ENCODE measurements around the gene AVEN. TPM values are rescaled to one million over a fixed set of nuclear protein-coding genes. Genes with fewer than 3 reads are reported as not detected.

The AVEN gene
- total RNA-seq, 1 donor from 2014 or later, result 11.5 TPM

- TF ChIP-seq CTCF (IDR thresholded peaks at IDR 0.05), result no peak
- H3K27me3 ChIP-seq, result no peaks in the 10 kb centered on the region
- no peaks in the 10 kb centered on the region for H3K36me3 ChIP-seq
- intact Hi-C loops (cut with DNase I), result no loop called here
- ATAC-seq (no peak), DNase-seq (no peak)
- no peaks in the 10 kb centered on the region for H3K4me1 ChIP-seq
- H3K4me3 ChIP-seq, result no peak overlapping the region
- H3K27ac ChIP-seq, result no peak overlapping the region
- H3K9me3 ChIP-seq, result no peaks in the 10 kb centered on the region
Observed at GRCh38 chr15:33846862-33847261, 192.1 kb downstream of the AVEN start.

GRCh38 chr15:33846142-33846541 lies 192.9 kb downstream of the AVEN start:
- DNase-seq, result no peak
- Histone ChIP-seq H3K36me3 (no peaks in the 10 kb centered on the region), H3K4me3 (no peak overlapping the region), H3K27me3 (no peaks in the 10 kb centered on the region), H3K27ac (no peak overlapping the region), H3K4me1 (no peaks in the 10 kb centered on the region), H3K9me3 (no peaks in the 10 kb centered on the region)
- intact Hi-C loops (cut with DNase I), result no loop called here
- no peak for ATAC-seq
- no peak for TF ChIP-seq CTCF (IDR thresholded peaks at IDR 0.05)

GRCh38 chr15:33844597-33844996 lies 194.4 kb downstream of the AVEN start:
- intact Hi-C loops (cut with DNase I), result no loop called here
- Histone ChIP-seq H3K4me3 (no peak overlapping the region), H3K4me1 (no peaks in the 10 kb centered on the region), H3K36me3 (no peaks in the 10 kb centered on the region), H3K27me3 (no peaks in the 10 kb centered on the region), H3K27ac (no peak overlapping the region), H3K9me3 (no peaks in the 10 kb centered on the region)
- no peak for DNase-seq
- TF ChIP-seq CTCF (IDR thresholded peaks at IDR 0.05), result no peak
- ATAC-seq, result no peak

GRCh38 chr15:33844186-33844585 lies 194.8 kb downstream of the AVEN start:
- Histone ChIP-seq H3K4me3 (no peak overlapping the region), H3K4me1 (no peaks in the 10 kb centered on the region), H3K36me3 (no peaks in the 10 kb centered on the region), H3K27ac (no peak overlapping the region), H3K9me3 (no peaks in the 10 kb centered on the region), H3K27me3 (no peaks in the 10 kb centered on the region)
- DNase-seq (no peak), ATAC-seq (no peak)
- intact Hi-C loops (cut with DNase I), result no loop called here
- TF ChIP-seq CTCF (IDR thresholded peaks at IDR 0.05), result no peak

- intact Hi-C loops (cut with DNase I), result no loop called here
- DNase-seq (no peak), ATAC-seq (no peak)
- H3K27ac ChIP-seq, result no peak overlapping the region
- no peaks in the 10 kb centered on the region for H3K4me1 ChIP-seq
- no peak for TF ChIP-seq CTCF (IDR thresholded peaks at IDR 0.05)
- no peaks in the 10 kb centered on the region for H3K27me3 ChIP-seq
- H3K9me3 ChIP-seq, result no peaks in the 10 kb centered on the region
- no peaks in the 10 kb centered on the region for H3K36me3 ChIP-seq
- no peak overlapping the region for H3K4me3 ChIP-seq
Observed at GRCh38 chr15:33840615-33841014, 198.4 kb downstream of the AVEN start.

- DNase-seq (no peak), ATAC-seq (no peak)
- TF ChIP-seq CTCF (IDR thresholded peaks at IDR 0.05), result no peak
- Histone ChIP-seq H3K36me3 (no peaks in the 10 kb centered on the region), H3K27me3 (no peaks in the 10 kb centered on the region), H3K9me3 (no peaks in the 10 kb centered on the region), H3K4me3 (no peak overlapping the region), H3K4me1 (no peaks in the 10 kb centered on the region), H3K27ac (no peak overlapping the region)
- intact Hi-C loops (cut with DNase I), result no loop called here
Observed at GRCh38 chr15:33839540-33839939, 199.5 kb downstream of the AVEN start.
